GM12875 (cell line): ENCODE results near the gene GABPB2.
A peak's percentile ranks its signal among the peaks of the same experiment; 100 is the strongest.

ENCODE experiments used
- H3K4me3 ChIP-seq: one replicate; pipeline ENCODE4 v1.5.1; 2011; ENCODE audit warnings: low read depth, low read length, control low read depth
- TF ChIP-seq, protein P1 (sequence below): IDR thresholded peaks from 2 replicates; pipeline ENCODE4 v1.5.1; 2011; ENCODE audit warnings: low read depth, mild to moderate bottlenecking, control low read depth, inconsistent platforms, low read length, moderate library complexity, borderline replicate concordance; ENCODE audit not compliant: insufficient read depth

The GABPB2 gene

GRCh38 chr1:151108331-151108730 lies 37.8 kb downstream of the GABPB2 start:
- no peak overlapping the region for H3K4me3 ChIP-seq
- TF ChIP-seq, protein P1, sequence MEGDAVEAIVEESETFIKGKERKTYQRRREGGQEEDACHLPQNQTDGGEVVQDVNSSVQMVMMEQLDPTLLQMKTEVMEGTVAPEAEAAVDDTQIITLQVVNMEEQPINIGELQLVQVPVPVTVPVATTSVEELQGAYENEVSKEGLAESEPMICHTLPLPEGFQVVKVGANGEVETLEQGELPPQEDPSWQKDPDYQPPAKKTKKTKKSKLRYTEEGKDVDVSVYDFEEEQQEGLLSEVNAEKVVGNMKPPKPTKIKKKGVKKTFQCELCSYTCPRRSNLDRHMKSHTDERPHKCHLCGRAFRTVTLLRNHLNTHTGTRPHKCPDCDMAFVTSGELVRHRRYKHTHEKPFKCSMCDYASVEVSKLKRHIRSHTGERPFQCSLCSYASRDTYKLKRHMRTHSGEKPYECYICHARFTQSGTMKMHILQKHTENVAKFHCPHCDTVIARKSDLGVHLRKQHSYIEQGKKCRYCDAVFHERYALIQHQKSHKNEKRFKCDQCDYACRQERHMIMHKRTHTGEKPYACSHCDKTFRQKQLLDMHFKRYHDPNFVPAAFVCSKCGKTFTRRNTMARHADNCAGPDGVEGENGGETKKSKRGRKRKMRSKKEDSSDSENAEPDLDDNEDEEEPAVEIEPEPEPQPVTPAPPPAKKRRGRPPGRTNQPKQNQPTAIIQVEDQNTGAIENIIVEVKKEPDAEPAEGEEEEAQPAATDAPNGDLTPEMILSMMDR, result no peak

GRCh38 chr1:151113877-151114276 lies 43.3 kb downstream of the GABPB2 start:
- H3K4me3 ChIP-seq, result no peak overlapping the region
- TF ChIP-seq, protein P1, result no peak

DNA sequence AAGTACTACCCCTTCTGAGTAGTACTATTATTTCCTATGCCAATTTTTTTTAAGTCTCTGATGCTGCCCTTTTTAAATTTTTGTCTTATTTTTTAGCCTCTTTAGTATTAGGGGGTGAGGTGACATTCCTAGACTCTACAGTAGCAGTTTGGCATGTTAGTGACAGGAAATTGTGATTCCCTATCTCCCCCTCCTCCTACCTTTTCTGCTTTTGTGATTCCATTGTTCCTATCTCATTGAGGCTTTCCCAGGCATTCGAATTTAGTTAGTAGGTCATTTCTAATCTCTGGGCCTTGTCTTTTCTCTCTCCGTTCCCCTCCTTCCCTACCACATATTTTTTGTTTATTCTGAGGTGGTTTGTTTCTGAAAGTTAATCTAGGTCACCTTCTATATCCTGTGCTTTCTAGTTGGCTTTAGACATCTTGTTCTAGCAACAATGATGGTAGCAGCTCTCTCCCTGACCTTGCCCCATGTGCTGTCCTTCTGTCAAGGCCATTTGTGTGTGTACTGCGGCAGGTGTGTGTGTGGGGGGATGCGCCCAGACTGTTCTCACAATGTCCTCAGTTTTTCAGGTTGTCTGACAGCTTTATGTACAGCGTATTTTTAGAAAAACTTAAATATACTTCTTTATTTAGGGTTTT lies 54.3 kb downstream of the GABPB2 start:
- TF ChIP-seq, protein P1, result no peak

GRCh38 chr1:151128800-151129199 lies 58.2 kb downstream of the GABPB2 start:
- TF ChIP-seq, protein P1, result no peak
- H3K4me3 ChIP-seq, result no peak overlapping the region

More for the DNA sequence above, 54.3 kb downstream of the GABPB2 start:
- no peak overlapping the region for H3K4me3 ChIP-seq

- TF ChIP-seq, protein P1, result no peak
- H3K4me3 ChIP-seq, result peak overlapping the region; percentile 6
Observed at GRCh38 chr1:151130987-151131586, 60.5 kb downstream of the GABPB2 start.

DNA sequence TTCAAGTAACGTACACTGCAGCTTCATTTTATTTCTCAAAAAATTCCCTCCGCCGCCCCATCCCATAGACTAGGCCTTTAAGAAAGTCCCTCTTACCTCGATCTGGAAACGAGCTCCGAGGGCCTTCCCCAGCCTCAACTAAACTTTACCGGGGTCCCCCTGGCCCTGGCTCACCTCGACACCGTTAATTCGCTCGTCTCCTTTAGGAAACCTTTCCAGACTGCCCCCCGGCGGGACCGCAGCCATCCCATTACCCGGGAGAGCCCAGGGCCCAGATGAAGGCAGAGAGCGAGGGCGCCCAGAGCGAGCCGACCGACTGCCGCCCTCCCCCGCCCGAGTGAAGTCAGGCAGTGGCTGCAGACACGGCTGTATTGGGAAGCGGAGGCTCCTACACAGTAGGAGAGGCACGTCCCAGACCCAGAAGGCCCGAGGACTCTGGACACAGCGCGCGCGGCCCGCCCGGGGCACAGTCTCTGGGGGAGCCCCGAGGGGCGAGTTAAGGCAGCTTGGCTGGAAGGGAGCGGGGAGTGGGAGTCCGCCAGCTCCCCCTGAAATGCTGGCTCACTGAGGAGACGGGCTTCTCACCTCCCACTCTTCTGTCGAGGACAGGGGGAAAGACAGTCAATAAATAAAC lies 61.3 kb downstream of the GABPB2 start:
- H3K4me3 ChIP-seq, result no peak overlapping the region
- TF ChIP-seq, protein P1, result no peak

- H3K4me3 ChIP-seq, result no peak overlapping the region
- TF ChIP-seq, protein P1, result no peak
Observed at GRCh38 chr1:151132335-151133017, 61.9 kb downstream of the GABPB2 start.
